WERI-Rb-1 (cell line): ENCODE results near the gene PPT2.

ENCODE experiments used
- DNase-seq: peaks from one replicate; pipeline ENCODE4 v3.0.0-alpha.2; 2020
- H3K27ac ChIP-seq: fragments of 250-450 bp; sonication (Bioruptor Pico); 2 replicates; pipeline ENCODE4 v1.5.1; 2020; ENCODE audit warnings: mild to moderate bottlenecking, moderate library complexity
- H3K27me3 ChIP-seq: fragments of 250-450 bp; sonication (Bioruptor Pico); 2 replicates; pipeline ENCODE4 v1.5.1; 2021; ENCODE audit warnings: mild to moderate bottlenecking, low read depth, moderate library complexity; ENCODE audit not compliant: insufficient read depth, severe bottlenecking
- H3K36me3 ChIP-seq: fragments of 250-450 bp; sonication (Bioruptor Pico); 2 replicates; pipeline ENCODE4 v1.5.1; 2020; ENCODE audit warnings: mild to moderate bottlenecking, moderate library complexity
- H3K4me3 ChIP-seq: 2 replicates; pipeline ENCODE4 v1.5.1; 2011; ENCODE audit warnings: low read depth, mild to moderate bottlenecking, control low read depth, low read length
- H3K9me3 ChIP-seq: fragments of 250-450 bp; sonication (Bioruptor Pico); 2 replicates; pipeline ENCODE4 v1.5.1; 2021; ENCODE audit warnings: mild to moderate bottlenecking, moderate library complexity; ENCODE audit not compliant: severe bottlenecking
- CTCF ChIP-seq: IDR thresholded peaks from 2 replicates; pipeline ENCODE4 v1.5.1; 2011; ENCODE audit warnings: low read depth, mild to moderate bottlenecking, control low read depth, inconsistent platforms, low read length

The PPT2 gene

GRCh38 chr6:32146687-32147086 is 7.3 kb upstream of the PPT2 start:
- Histone ChIP-seq H3K36me3 (peaks cover 8% of the 10 kb centered on the region), H3K27ac (no peak overlapping the region), H3K9me3 (peaks cover 2% of the 10 kb centered on the region), H3K4me3 (no peak overlapping the region), H3K27me3 (no peaks in the 10 kb centered on the region)
- TF ChIP-seq CTCF = no peak
- DNase-seq = no peak

- Histone ChIP-seq H3K27ac (no peak overlapping the region), H3K27me3 (no peaks in the 10 kb centered on the region), H3K9me3 (peaks cover 2% of the 10 kb centered on the region), H3K4me3 (no peak overlapping the region), H3K36me3 (peaks cover 8% of the 10 kb centered on the region)
- DNase-seq = no peak
- no peak for TF ChIP-seq CTCF
Measured at GRCh38 chr6:32147401-32148132, 6.4 kb upstream of the PPT2 start.

- H3K27ac ChIP-seq = no peak overlapping the region
- DNase-seq = no peak
- H3K27me3 ChIP-seq = no peaks in the 10 kb centered on the region
- no peak for TF ChIP-seq CTCF
- peaks cover 2% of the 10 kb centered on the region for H3K9me3 ChIP-seq
- H3K4me3 ChIP-seq = no peak overlapping the region
- H3K36me3 ChIP-seq = peaks cover 8% of the 10 kb centered on the region
Measured at GRCh38 chr6:32148289-32149091, 5.5 kb upstream of the PPT2 start.

- Histone ChIP-seq H3K27ac (no peak overlapping the region), H3K27me3 (no peaks in the 10 kb centered on the region), H3K4me3 (no peak overlapping the region), H3K36me3 (peaks cover 8% of the 10 kb centered on the region), H3K9me3 (peaks cover 2% of the 10 kb centered on the region)
- no peak for DNase-seq
- TF ChIP-seq CTCF = no peak
Measured at GRCh38 chr6:32149092-32149755, 4.7 kb upstream of the PPT2 start.

GRCh38 chr6:32149932-32150870 is 3.7 kb upstream of the PPT2 start:
- no peak for DNase-seq
- peaks cover 8% of the 10 kb centered on the region for H3K36me3 ChIP-seq
- H3K27ac ChIP-seq = peak overlapping the region; percentile 60
- peaks cover 2% of the 10 kb centered on the region for H3K9me3 ChIP-seq
- no peak for TF ChIP-seq CTCF
- no peak overlapping the region for H3K4me3 ChIP-seq
- H3K27me3 ChIP-seq = no peaks in the 10 kb centered on the region
